Adrenal gland (tissue), 5 donors: Measurements from ENCODE around the gene DDX25.
"Not testable (repeated sequence)": the region's sequence is repeated elsewhere in the genome, so short reads cannot be mapped to it uniquely, and the experiment has no call there.

Experiments
- CTCF ChIP-seq, 6 experiments: fragments of 450-650 bp in 4 of 6; fragments of 200-600 bp in 2 of 6; sonication (generic) in 1 of 6; IDR thresholded peaks; 1 replicate in 5 of 6; 2 replicates in 1 of 6; pipeline versions ENCODE4 v1.5.1 to v1.8.0; 2016 to 2021; ENCODE audit warnings: antibody characterized with exemption in 6 of 6, mild to moderate bottlenecking in 2 of 6, moderate library complexity in 1 of 6
- POLR2A ChIP-seq, 2 donors: fragments of 450-650 bp; IDR thresholded peaks; one replicate each; pipeline ENCODE4 v1.6.1; 2017; ENCODE audit warnings: antibody characterized with exemption in 2 of 2, mild to moderate bottlenecking in 2 of 2, moderate library complexity in 1 of 2
- donor health status: DM: no; HTN: no; CAD: no.

- not testable (repeated sequence) for TF ChIP-seq POLR2A, CTCF (IDR thresholded peaks at IDR 0.05)
Measured at GRCh38 chr11:125862786-125863185, 41.5 kb upstream of the DDX25 start.
